Endometrial microvascular endothelial cells (primary cell): ENCODE measurements around the gene TMIGD3. TPM values are rescaled to one million over a fixed set of nuclear protein-coding genes. Genes with fewer than 3 reads are reported as not detected.

Experiments used
- total RNA-seq: library from RNA; depleted of rRNA; stranded (reverse); fragments of >200 nt; gene quantifications from one replicate; pipeline ENCODE4 v1.2.3, GENCODE V29; 2015; ENCODE audit errors: inconsistent ontology term

Gene TMIGD3
- total RNA-seq, 1 donor from 2014 or later = not detected

Other genes starting within 250 kb of the TMIGD3 start
- gene CHIA, start 212.8 kb downstream of the TMIGD3 start, total RNA-seq = not detected
- not detected for gene OVGP1, start 75.9 kb downstream of the TMIGD3 start, total RNA-seq
- 98.9 TPM for gene WDR77, start 54.4 kb downstream of the TMIGD3 start, total RNA-seq
- 382 TPM for gene ATP5PB, start 54.2 kb downstream of the TMIGD3 start, total RNA-seq
- 0.19 TPM for gene C1orf162, start 29.6 kb downstream of the TMIGD3 start, total RNA-seq
- not detected for gene ADORA3, start within 50 bp of the TMIGD3 start, total RNA-seq
- 61.4 TPM for gene RAP1A, start 116.2 kb upstream of the TMIGD3 start, total RNA-seq
- 2.0 TPM for gene INKA2, start 235.8 kb upstream of the TMIGD3 start, total RNA-seq